Natural killer cell (primary cell): Measurements from ENCODE around the gene PITPNM3. TPM values are rescaled to one million over a fixed set of nuclear protein-coding genes. Genes with fewer than 3 reads are reported as not detected.

Source experiments
- ATAC-seq, 3 donors: fragments of 150-1000 bp in 2 of 3; fragments of 200-7000 bp in 1 of 3; cut with Tn5 transposase; 1 replicate in 1 of 3; 2 replicates in 2 of 3; pipeline ENCODE4 v1.10.0; 2021; ENCODE audit warnings: mild to moderate bottlenecking in 2 of 3, moderate library complexity in 2 of 3
- DNase-seq, 2 donors: peaks; one replicate each; pipeline versions ENCODE4 v3.0.0 to v3.0.0-alpha.2; 2013 to 2021; ENCODE audit warnings: mixed read lengths in 1 of 2
- H3K27ac ChIP-seq: one replicate; pipeline ENCODE4 v1.5.1; 2013; ENCODE audit warnings: mild to moderate bottlenecking, low read length
- H3K27me3 ChIP-seq: one replicate; pipeline ENCODE4 v1.6.1; 2013; ENCODE audit warnings: low read length; ENCODE audit not compliant: control insufficient read depth, insufficient read depth
- H3K36me3 ChIP-seq: one replicate; pipeline ENCODE4 v1.6.1; 2013; ENCODE audit warnings: low read length; ENCODE audit not compliant: control insufficient read depth, insufficient read depth
- H3K4me1 ChIP-seq: one replicate; pipeline ENCODE4 v1.6.1; 2013; ENCODE audit warnings: low read length; ENCODE audit not compliant: control insufficient read depth, insufficient read depth
- H3K4me3 ChIP-seq: one replicate; pipeline ENCODE4 v1.5.1; 2013; ENCODE audit warnings: low read length
- H3K9me3 ChIP-seq: one replicate; pipeline ENCODE4 v1.6.1; 2013; ENCODE audit warnings: low read length; ENCODE audit not compliant: control insufficient read depth, insufficient read depth
- H3K27ac Mint-ChIP-seq, 2 donors: one replicate each; pipeline ENCODE4 v1.8.0; 2022; ENCODE audit warnings: mild to moderate bottlenecking in 2 of 2, mixed read lengths in 2 of 2, moderate library complexity in 1 of 2
- H3K27me3 Mint-ChIP-seq, 2 donors: one replicate each; pipeline ENCODE4 v1.8.0; 2022; ENCODE audit warnings: low read depth in 2 of 2, mixed read lengths in 2 of 2
- H3K36me3 Mint-ChIP-seq: one replicate; pipeline ENCODE4 v1.8.0; 2022; ENCODE audit warnings: mixed read lengths
- H3K4me1 Mint-ChIP-seq, 2 donors: one replicate each; pipeline ENCODE4 v1.8.0; 2022; ENCODE audit warnings: mixed read lengths in 2 of 2
- H3K4me3 Mint-ChIP-seq: one replicate; pipeline ENCODE4 v1.8.0; 2022; ENCODE audit warnings: mild to moderate bottlenecking, moderate library complexity, mixed read lengths
- H3K9me3 Mint-ChIP-seq, 2 donors: one replicate each; pipeline ENCODE4 v1.8.0; 2022; ENCODE audit warnings: mixed read lengths in 2 of 2
- WGBS: methylation state at CpG from one replicate; pipeline ENCODE4 v1.1.7; 2013; ENCODE audit warnings: missing lambda C conversion rate; ENCODE audit not compliant: insufficient coverage; 5-methylcytosine and 5-hydroxymethylcytosine counted together
- intact Hi-C: fragments of 100-400 bp; cut with micrococcal nuclease; formaldehyde crosslinking; loops from one replicate; pipeline ENCODE4 v1.14.2; 2022
- total RNA-seq, 4 donors: library from RNA; stranded (reverse); fragments of 120-200 nt in 1 of 4; gene quantifications; one replicate each; pipeline versions ENCODE4 v1.2.3 to v1.2.4, GENCODE V29; 2013 to 2022
- TF ChIP-seq, protein P1 (sequence below): fragments of 200-600 bp; IDR thresholded peaks from one replicate; pipeline ENCODE4 v1.8.0; 2022; ENCODE audit warnings: antibody characterized with exemption

PITPNM3 gene
- total RNA-seq, 3 donors from 2014 or later (not counting 1 experiment from before 2014, with no cell fraction given): 0.42 to 0.75 (median 0.50) TPM

DNA sequence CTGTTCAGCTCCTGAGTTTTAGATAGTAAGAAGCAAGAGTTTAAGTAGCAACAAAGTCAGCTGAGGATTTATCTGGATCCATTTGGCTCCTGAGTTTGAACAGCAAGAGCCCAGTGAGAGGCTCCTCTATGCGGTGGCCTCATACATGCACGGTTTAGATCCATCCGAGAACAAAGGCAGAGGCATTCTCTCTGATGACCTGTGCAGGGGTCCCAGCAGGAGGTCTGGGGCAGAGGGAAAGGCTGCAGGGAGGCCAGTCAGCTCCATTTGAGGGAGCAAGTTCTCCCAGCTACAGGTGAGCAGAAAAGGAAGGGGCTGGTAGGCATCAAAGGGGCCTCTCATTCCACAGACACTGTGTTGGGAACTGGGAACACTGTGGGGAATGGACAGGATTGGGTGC is 16.5 kb downstream of the PITPNM3 start:
- Mint-ChIP-seq H3K4me1 (no peaks in the 10 kb centered on the region), H3K27ac (no peak overlapping the region), H3K27me3 (peaks cover 0 to 4% of the 10 kb centered on the region in 2 donors), H3K9me3 (no peaks in the 10 kb centered on the region), H3K36me3 (no peaks in the 10 kb centered on the region), H3K4me3 (no peak overlapping the region)
- intact Hi-C loops: no loop called here
- H3K27ac ChIP-seq: no peak overlapping the region
- H3K4me1 ChIP-seq: no peaks in the 10 kb centered on the region
- H3K9me3 ChIP-seq: no peaks in the 10 kb centered on the region
- H3K27me3 ChIP-seq: no peaks in the 10 kb centered on the region
- no peaks in the 10 kb centered on the region for H3K36me3 ChIP-seq
- ATAC-seq (no peak), DNase-seq (no peak)
- TF ChIP-seq, protein P1, sequence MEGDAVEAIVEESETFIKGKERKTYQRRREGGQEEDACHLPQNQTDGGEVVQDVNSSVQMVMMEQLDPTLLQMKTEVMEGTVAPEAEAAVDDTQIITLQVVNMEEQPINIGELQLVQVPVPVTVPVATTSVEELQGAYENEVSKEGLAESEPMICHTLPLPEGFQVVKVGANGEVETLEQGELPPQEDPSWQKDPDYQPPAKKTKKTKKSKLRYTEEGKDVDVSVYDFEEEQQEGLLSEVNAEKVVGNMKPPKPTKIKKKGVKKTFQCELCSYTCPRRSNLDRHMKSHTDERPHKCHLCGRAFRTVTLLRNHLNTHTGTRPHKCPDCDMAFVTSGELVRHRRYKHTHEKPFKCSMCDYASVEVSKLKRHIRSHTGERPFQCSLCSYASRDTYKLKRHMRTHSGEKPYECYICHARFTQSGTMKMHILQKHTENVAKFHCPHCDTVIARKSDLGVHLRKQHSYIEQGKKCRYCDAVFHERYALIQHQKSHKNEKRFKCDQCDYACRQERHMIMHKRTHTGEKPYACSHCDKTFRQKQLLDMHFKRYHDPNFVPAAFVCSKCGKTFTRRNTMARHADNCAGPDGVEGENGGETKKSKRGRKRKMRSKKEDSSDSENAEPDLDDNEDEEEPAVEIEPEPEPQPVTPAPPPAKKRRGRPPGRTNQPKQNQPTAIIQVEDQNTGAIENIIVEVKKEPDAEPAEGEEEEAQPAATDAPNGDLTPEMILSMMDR: no peak
- H3K4me3 ChIP-seq: no peak overlapping the region
- 82% methylated on average over 3 of the region's 3 CpGs for WGBS

DNA sequence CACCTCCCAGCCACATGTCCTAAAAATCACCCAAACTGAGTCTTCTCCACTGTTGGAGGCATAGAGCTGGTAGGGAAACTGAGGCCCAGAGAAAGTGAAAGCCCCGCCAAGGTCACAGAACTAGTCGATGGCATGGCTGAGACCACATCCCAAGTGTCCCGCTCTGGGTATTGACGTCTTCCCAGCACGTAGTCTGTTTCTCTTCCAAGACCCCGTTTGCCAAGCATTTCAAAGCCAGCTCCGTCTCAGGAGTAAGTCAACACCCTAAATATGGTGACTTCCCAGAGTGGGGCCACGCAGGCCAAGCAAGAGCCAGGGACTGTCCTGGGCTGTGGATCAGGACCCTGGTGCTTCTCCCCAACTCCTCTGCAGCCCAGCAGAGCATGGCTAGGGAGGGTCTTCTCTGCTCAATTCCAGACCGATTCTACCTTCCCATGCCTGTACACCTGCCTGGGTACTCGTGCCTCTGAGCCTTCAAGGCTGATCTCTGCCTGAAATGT is 19.7 kb downstream of the PITPNM3 start:
- H3K36me3 ChIP-seq: no peaks in the 10 kb centered on the region
- Mint-ChIP-seq H3K4me1 (no peaks in the 10 kb centered on the region), H3K36me3 (no peaks in the 10 kb centered on the region), H3K27ac (no peak overlapping the region), H3K27me3 (peaks cover 0 to 4% of the 10 kb centered on the region in 2 donors), H3K4me3 (no peak overlapping the region), H3K9me3 (no peaks in the 10 kb centered on the region)
- TF ChIP-seq, protein P1: no peak
- WGBS: 89% methylated on average over 10 of the region's 10 CpGs
- H3K4me3 ChIP-seq: no peak overlapping the region
- DNase-seq: no peak
- H3K27ac ChIP-seq: no peak overlapping the region
- intact Hi-C loops: no loop called here
- no peaks in the 10 kb centered on the region for H3K27me3 ChIP-seq
- ATAC-seq: no peak
- no peaks in the 10 kb centered on the region for H3K4me1 ChIP-seq
- no peaks in the 10 kb centered on the region for H3K9me3 ChIP-seq

DNA sequence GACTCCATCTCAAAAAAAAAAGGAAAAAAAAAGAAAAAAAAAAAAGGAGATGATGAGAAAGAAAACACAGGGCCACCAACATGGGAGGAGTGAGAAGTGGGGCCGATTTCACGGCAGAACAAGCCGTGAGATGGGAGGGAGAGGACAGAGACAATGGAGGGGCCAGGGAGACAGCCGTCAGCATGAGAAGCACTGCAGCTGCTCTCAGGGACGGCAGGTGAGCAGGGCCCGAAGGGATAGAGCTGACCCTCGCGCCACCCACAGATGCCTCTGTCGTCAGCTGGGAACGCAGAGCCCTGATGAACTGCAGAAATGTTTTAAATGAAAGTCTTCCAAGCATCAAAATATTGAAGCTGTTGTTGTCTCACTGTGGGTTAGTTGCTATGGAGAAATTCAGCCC is 20.3 kb downstream of the PITPNM3 start:
- H3K36me3 ChIP-seq: no peaks in the 10 kb centered on the region
- H3K27ac ChIP-seq: no peak overlapping the region
- H3K4me1 ChIP-seq: no peaks in the 10 kb centered on the region
- H3K9me3 ChIP-seq: no peaks in the 10 kb centered on the region
- H3K36me3 Mint-ChIP-seq: no peaks in the 10 kb centered on the region
- H3K27ac Mint-ChIP-seq: no peak overlapping the region
- no peak for ATAC-seq
- WGBS: 93% methylated on average over 10 of the region's 10 CpGs
- H3K4me1 Mint-ChIP-seq: no peaks in the 10 kb centered on the region
- TF ChIP-seq, protein P1: no peak
- peaks cover 0 to 4% of the 10 kb centered on the region in 2 donors for H3K27me3 Mint-ChIP-seq
- intact Hi-C loops: no loop called here
- H3K4me3 ChIP-seq: no peak overlapping the region
- no peak for DNase-seq
- no peak overlapping the region for H3K4me3 Mint-ChIP-seq
- no peaks in the 10 kb centered on the region for H3K27me3 ChIP-seq
- no peaks in the 10 kb centered on the region for H3K9me3 Mint-ChIP-seq

DNA sequence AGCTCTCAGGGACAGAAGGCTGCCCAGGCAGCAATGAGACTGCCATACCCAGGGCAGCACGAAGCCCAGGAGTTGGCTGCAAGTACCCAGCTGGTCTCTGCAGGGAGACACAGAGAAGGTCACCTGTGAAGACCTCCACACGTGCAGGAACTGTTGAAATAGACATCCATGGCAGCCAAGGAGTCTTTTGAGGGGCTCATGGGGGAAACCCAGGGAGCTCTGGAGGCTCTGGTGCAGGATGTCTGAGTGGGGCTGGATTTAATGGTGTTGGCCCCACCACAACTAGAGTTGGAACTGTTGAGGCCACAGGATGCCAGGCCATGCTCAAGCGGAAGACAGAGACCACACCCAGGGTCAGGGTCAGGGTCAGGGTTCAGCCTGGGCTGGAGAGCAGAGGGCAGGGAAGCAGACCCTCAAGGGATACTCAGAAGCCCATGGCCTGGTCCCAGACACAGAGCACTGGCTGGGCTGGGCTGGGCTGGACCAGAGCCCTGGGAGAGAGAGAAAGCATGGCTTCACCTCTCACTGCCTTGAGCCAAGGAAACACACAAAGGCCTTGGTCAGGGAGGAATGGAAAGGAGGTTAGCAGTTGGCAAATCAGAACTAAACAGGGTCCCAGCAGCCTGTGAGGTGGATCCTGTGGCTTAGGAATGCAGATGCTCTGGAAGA is 21.4 kb downstream of the PITPNM3 start:
- H3K27me3 ChIP-seq: no peaks in the 10 kb centered on the region
- DNase-seq (no peak), ATAC-seq (no peak)
- no peaks in the 10 kb centered on the region for H3K4me1 ChIP-seq
- 79% methylated on average over 3 of the region's 3 CpGs for WGBS
- Mint-ChIP-seq H3K27me3 (peaks cover 0 to 3% of the 10 kb centered on the region in 2 donors), H3K4me3 (no peak overlapping the region), H3K27ac (no peak overlapping the region), H3K9me3 (no peaks in the 10 kb centered on the region), H3K36me3 (no peaks in the 10 kb centered on the region), H3K4me1 (no peaks in the 10 kb centered on the region)
- no peak overlapping the region for H3K27ac ChIP-seq
- intact Hi-C loops: no loop called here
- H3K9me3 ChIP-seq: no peaks in the 10 kb centered on the region
- TF ChIP-seq, protein P1: no peak
- H3K36me3 ChIP-seq: no peaks in the 10 kb centered on the region
- no peak overlapping the region for H3K4me3 ChIP-seq
